Panc1 (cell line): ENCODE results near the gene ZFAND2A. TPM values are rescaled to one million over a fixed set of nuclear protein-coding genes. Genes with fewer than 3 reads are reported as not detected.

Experiments used
- ATAC-seq: fragments of 200-7000 bp; cut with Tn5 transposase; 2 replicates; pipeline ENCODE4 v1.9.1; 2020; ENCODE audit warnings: mild to moderate bottlenecking, moderate library complexity
- BruUV-seq: library from RNA; stranded (reverse); fragments of 400-500 nt; replicated peaks from 2 replicates; lab custom pipeline; 2021; lab: Mats Ljungman, UMichigan
- CTCF ChIA-PET: fragments of 300-600 bp; sonication (Branson Sonifier 250); formaldehyde crosslinking; loops from one replicate; lab custom pipeline; 2022; ENCODE audit warnings: antibody characterized with exemption; lab: Charles Lee
- POLR2A ChIA-PET: fragments of 300-600 bp; sonication (Branson Sonifier 250); formaldehyde crosslinking; loops from one replicate; lab custom pipeline; 2022; ENCODE audit warnings: antibody characterized with exemption; lab: Charles Lee
- DNase-seq: peaks from one replicate; pipeline ENCODE4 v3.0.0-alpha.2; 2010; ENCODE audit warnings: low read depth, low spot score
- H3K27ac ChIP-seq: 2 replicates; pipeline ENCODE4 v1.5.1; 2011; ENCODE audit warnings: mild to moderate bottlenecking, low read length, inconsistent platforms
- H3K27me3 ChIP-seq: fragments of 200-500 bp; sonication (Bioruptor generic); 2 replicates; pipeline ENCODE4 v1.6.0; 2014; ENCODE audit warnings: low read length, inconsistent platforms; ENCODE audit not compliant: control insufficient read depth, insufficient read depth
- H3K36me3 ChIP-seq: fragments of 200-500 bp; sonication (Bioruptor generic); 2 replicates; pipeline ENCODE4 v1.5.1; 2014; ENCODE audit warnings: inconsistent platforms, mild to moderate bottlenecking, low read length, moderate library complexity; ENCODE audit not compliant: control insufficient read depth, insufficient read depth
- H3K4me1 ChIP-seq: 2 replicates; pipeline ENCODE4 v1.5.1; 2011; ENCODE audit warnings: inconsistent platforms, mild to moderate bottlenecking, low read length, moderate library complexity; ENCODE audit not compliant: control insufficient read depth, insufficient read depth
- H3K4me3 ChIP-seq, 2 experiments: 2 replicates each; pipeline ENCODE4 v1.5.1; 2011 to 2012; ENCODE audit warnings: low read depth in 2 of 2, low read length in 2 of 2, mild to moderate bottlenecking in 2 of 2, inconsistent platforms in 1 of 2, moderate library complexity in 1 of 2
- H3K9me3 ChIP-seq: fragments of 200-500 bp; sonication (Bioruptor generic); 2 replicates; pipeline ENCODE4 v1.5.1; 2014; ENCODE audit warnings: low read depth, mild to moderate bottlenecking, inconsistent platforms, low read length, moderate library complexity; ENCODE audit not compliant: control insufficient read depth, insufficient read depth
- POLR2AphosphoS5 ChIP-seq: IDR thresholded peaks from 2 replicates; pipeline ENCODE4 v1.6.1; 2012; ENCODE audit warnings: mild to moderate bottlenecking, low read depth, low read length, moderate library complexity
- SIN3A ChIP-seq: IDR thresholded peaks from 2 replicates; pipeline ENCODE4 v1.6.1; 2012; ENCODE audit warnings: low read depth, mild to moderate bottlenecking, low read length, moderate library complexity, borderline replicate concordance; ENCODE audit not compliant: insufficient read depth
- TCF7L2 ChIP-seq: IDR thresholded peaks from 2 replicates; pipeline ENCODE4 v1.6.1; 2011; ENCODE audit warnings: mild to moderate bottlenecking, low read depth, low read length, inconsistent platforms
- in situ Hi-C: cut with HindIII; loops from 2 replicates; pipeline ENCODE4 v1.10.0; 2016; ENCODE audit warnings: low sequenced_read_pairs, low pct_unique_long_range_greater_than_20kb
- intact Hi-C: fragments of 100-400 bp; cut with micrococcal nuclease; formaldehyde crosslinking; loops from one replicate; pipeline ENCODE4 v1.10.0; 2022; ENCODE audit not compliant: unreplicated experiment
- total RNA-seq: library from RNA; stranded (reverse); gene quantifications from one replicate; pipeline ENCODE4 v1.2.1, GENCODE V29; 2021; ENCODE audit not compliant: unreplicated experiment
- TF ChIP-seq, protein P1 (sequence below): fragments of 450-650 bp; IDR thresholded peaks from 2 replicates; pipeline ENCODE4 v1.5.1; 2017; ENCODE audit warnings: mild to moderate bottlenecking
- TF ChIP-seq, protein P2 (sequence below), 2 experiments: IDR thresholded peaks; 2 replicates each; pipeline ENCODE4 v1.6.1; 2011 to 2012; ENCODE audit warnings: low read depth in 2 of 2, control low read depth in 1 of 2, low read length in 1 of 2, mild to moderate bottlenecking in 1 of 2, moderate library complexity in 1 of 2; ENCODE audit not compliant: insufficient read depth in 1 of 2

Gene ZFAND2A
- total RNA-seq, 1 experiment from 2014 or later, result 24.1 TPM

DNA sequence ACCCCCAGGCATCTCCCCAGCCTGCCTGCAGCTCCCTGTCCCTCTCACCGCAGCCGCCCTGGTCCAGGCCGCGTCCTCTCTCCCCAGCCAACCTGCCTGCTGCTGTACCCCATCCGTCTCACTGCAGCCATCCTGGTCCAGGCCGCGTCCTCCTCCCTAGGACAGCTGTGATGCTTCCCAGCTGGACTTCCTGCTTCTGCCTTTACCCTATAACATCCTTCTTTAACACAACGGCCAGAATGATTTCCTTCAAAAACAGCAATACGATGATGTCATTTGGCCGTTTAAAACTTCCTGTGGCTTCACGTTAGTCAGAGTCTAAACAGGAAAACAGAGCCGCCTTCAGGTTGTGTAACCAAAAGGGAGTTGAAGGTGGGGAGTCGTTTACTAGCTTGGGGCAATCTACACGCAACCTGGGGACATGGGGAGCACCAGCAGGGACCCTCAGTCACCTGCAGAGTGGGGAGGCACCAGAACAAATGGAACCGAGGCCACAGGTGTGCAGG lies 32.2 kb upstream of the ZFAND2A start:
- ChIA-PET POLR2A (no interaction called here), CTCF (interaction anchor here (0.6 to 1.5 kb wide), 4 partner anchors 8 to 77 kb away, joined by 3 to 5 read pairs (median 4); no protein-coding TSS in a partner anchor)
- H3K27ac ChIP-seq, result no peak overlapping the region
- in situ Hi-C loops, result no loop called here
- ATAC-seq (no peak; the same call in 1 of the 2 replicates), DNase-seq (no peak)
- TF ChIP-seq, protein P1, sequence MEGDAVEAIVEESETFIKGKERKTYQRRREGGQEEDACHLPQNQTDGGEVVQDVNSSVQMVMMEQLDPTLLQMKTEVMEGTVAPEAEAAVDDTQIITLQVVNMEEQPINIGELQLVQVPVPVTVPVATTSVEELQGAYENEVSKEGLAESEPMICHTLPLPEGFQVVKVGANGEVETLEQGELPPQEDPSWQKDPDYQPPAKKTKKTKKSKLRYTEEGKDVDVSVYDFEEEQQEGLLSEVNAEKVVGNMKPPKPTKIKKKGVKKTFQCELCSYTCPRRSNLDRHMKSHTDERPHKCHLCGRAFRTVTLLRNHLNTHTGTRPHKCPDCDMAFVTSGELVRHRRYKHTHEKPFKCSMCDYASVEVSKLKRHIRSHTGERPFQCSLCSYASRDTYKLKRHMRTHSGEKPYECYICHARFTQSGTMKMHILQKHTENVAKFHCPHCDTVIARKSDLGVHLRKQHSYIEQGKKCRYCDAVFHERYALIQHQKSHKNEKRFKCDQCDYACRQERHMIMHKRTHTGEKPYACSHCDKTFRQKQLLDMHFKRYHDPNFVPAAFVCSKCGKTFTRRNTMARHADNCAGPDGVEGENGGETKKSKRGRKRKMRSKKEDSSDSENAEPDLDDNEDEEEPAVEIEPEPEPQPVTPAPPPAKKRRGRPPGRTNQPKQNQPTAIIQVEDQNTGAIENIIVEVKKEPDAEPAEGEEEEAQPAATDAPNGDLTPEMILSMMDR, result no peak
- TF ChIP-seq SIN3A, result no peak
- TF ChIP-seq TCF7L2, result no peak
- TF ChIP-seq, protein P2, sequence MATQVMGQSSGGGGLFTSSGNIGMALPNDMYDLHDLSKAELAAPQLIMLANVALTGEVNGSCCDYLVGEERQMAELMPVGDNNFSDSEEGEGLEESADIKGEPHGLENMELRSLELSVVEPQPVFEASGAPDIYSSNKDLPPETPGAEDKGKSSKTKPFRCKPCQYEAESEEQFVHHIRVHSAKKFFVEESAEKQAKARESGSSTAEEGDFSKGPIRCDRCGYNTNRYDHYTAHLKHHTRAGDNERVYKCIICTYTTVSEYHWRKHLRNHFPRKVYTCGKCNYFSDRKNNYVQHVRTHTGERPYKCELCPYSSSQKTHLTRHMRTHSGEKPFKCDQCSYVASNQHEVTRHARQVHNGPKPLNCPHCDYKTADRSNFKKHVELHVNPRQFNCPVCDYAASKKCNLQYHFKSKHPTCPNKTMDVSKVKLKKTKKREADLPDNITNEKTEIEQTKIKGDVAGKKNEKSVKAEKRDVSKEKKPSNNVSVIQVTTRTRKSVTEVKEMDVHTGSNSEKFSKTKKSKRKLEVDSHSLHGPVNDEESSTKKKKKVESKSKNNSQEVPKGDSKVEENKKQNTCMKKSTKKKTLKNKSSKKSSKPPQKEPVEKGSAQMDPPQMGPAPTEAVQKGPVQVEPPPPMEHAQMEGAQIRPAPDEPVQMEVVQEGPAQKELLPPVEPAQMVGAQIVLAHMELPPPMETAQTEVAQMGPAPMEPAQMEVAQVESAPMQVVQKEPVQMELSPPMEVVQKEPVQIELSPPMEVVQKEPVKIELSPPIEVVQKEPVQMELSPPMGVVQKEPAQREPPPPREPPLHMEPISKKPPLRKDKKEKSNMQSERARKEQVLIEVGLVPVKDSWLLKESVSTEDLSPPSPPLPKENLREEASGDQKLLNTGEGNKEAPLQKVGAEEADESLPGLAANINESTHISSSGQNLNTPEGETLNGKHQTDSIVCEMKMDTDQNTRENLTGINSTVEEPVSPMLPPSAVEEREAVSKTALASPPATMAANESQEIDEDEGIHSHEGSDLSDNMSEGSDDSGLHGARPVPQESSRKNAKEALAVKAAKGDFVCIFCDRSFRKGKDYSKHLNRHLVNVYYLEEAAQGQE (IDR thresholded peaks at IDR 0.05; ENCODE audit: insufficient read depth in 1 of 2, low read depth in 2 of 2, low read length in 1 of 2), result no peak
- no peak for TF ChIP-seq POLR2AphosphoS5
- H3K4me3 ChIP-seq, result no peak overlapping the region
- no peaks in the 10 kb centered on the region for H3K4me1 ChIP-seq
- intact Hi-C loops, result loop anchor here (5.0 kb wide), 1 partner anchor 220 kb away; no protein-coding TSS in a partner anchor
- H3K27me3 ChIP-seq, result no peaks in the 10 kb centered on the region
- no TSS peak for BruUV-seq
- no peaks in the 10 kb centered on the region for H3K9me3 ChIP-seq
- no peaks in the 10 kb centered on the region for H3K36me3 ChIP-seq

DNA sequence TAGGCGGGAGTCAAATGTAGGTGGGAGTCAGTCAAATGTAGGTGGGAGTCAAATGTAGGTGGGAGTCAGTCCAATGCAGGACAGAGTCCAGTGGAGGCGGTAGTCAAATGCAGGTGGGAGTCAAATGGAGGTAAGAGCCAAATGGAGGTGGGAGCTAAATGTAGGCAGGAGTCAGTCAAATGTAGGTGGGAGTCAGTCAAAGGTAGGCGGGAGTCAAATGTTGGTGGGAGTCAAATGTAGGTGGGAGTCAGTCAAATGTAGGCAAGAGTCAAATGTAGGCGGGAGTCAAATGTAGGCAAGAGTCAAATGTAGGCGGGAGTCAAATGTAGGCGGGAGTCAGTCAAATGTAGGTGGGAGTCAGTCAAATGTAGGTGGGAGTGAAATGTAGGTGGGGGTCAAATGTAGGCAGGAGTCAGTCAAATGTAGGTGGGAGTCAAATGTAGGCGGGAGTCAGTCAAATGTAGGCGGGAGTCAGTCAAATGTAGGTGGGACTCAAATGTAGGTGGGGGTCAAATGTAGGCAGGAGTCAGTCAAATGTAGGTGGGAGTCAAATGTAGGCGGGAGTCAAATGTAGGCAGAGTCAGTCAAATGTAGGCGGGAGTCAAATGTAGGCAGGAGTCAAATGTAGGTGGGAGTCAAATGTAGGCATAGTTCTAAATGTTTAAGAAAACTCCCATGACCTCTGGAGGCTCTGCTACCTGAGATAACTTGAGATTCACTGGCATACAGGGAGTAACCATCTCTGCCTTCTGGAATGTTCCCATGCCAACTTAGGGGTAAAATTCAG lies 30.2 kb upstream of the ZFAND2A start:
- DNase-seq, result no peak
- ChIA-PET CTCF (interaction anchor here (0.7 kb wide), 2 partner anchors 13 to 164 kb away, joined by 3 to 5 read pairs; no protein-coding TSS in a partner anchor), POLR2A (interaction anchor here (0.6 kb wide), 1 partner anchor 518 kb away, joined by 3 read pairs; no protein-coding TSS in a partner anchor)
- BruUV-seq, result no TSS peak
- TF ChIP-seq TCF7L2, result no peak
- no peak for TF ChIP-seq SIN3A
- TF ChIP-seq, protein P2 (IDR thresholded peaks at IDR 0.05; ENCODE audit: insufficient read depth in 1 of 2, low read depth in 2 of 2, low read length in 1 of 2), result no peak
- TF ChIP-seq, protein P1, result no peak
- in situ Hi-C loops (no loop called here), intact Hi-C loops (loop anchor here (5.0 kb wide), 1 partner anchor 222 kb away; no protein-coding TSS in a partner anchor)
- H3K36me3 ChIP-seq, result no peaks in the 10 kb centered on the region
- H3K4me3 ChIP-seq, result no peak overlapping the region
- H3K27me3 ChIP-seq, result peaks cover 4% of the 10 kb centered on the region; the same call in 1 of the 2 replicates
- no peak for ATAC-seq
- no peaks in the 10 kb centered on the region for H3K4me1 ChIP-seq
- no peak overlapping the region for H3K27ac ChIP-seq
- H3K9me3 ChIP-seq, result no peaks in the 10 kb centered on the region
